Measurements from ENCODE around the gene SHMT2. TPM values are rescaled to one million over a fixed set of nuclear protein-coding genes. Genes with fewer than 3 reads are reported as not detected.
A peak's percentile ranks its signal among the peaks of the same experiment; 100 is the strongest.
"Not testable (repeated sequence)": the region's sequence is repeated elsewhere in the genome, so short reads cannot be mapped to it uniquely, and the experiment has no call there.

The SHMT2 gene
- polyA plus RNA-seq, 4 donors, result 22.8 to 150 (median 51.5) TPM

- FAIRE-seq, result no peak
- DNase-seq, result no peak
- peaks cover 14 to 49% (median 22%) of the 10 kb centered on the region in 3 donors for H3K36me3 ChIP-seq (ENCODE audit: control insufficient read depth in 3 of 3, insufficient read depth in 2 of 3, low read depth in 1 of 3, low read length in 3 of 3)
Observed at GRCh38 chr12:57273516-57273915, 44.0 kb downstream of the SHMT2 start.

GRCh38 chr12:57276233-57276632 is 46.7 kb downstream of the SHMT2 start:
- DNase-seq; H3K9me3 ChIP-seq (ENCODE audit: control insufficient read depth in 2 of 2, insufficient read depth in 1 of 2, low read depth in 1 of 2, low read length in 1 of 2); H3K27me3 ChIP-seq (ENCODE audit: control insufficient read depth in 3 of 3, insufficient read depth in 3 of 3, low read length in 3 of 3); FAIRE-seq; H3K4me3 ChIP-seq (ENCODE audit: low read depth in 1 of 3, low read length in 3 of 3); H3K27ac ChIP-seq (ENCODE audit: low read depth in 1 of 3, low read length in 2 of 3); H3K4me1 ChIP-seq (ENCODE audit: control insufficient read depth in 3 of 3, insufficient read depth in 2 of 3, low read depth in 1 of 3, low read length in 2 of 3): not testable (repeated sequence)
- peaks cover 8 to 36% (median 16%) of the 10 kb centered on the region in 3 donors for H3K36me3 ChIP-seq (ENCODE audit: control insufficient read depth in 3 of 3, insufficient read depth in 2 of 3, low read depth in 1 of 3, low read length in 3 of 3)
- WGBS, 3 donors, result 96 to 97% (median 97%) methylated on average over 6 of the region's 6 CpGs

More at GRCh38 chr12:57273516-57273915, 44.0 kb downstream of the SHMT2 start:
- Histone ChIP-seq H3K9me3 (ENCODE audit: control insufficient read depth in 2 of 2, insufficient read depth in 1 of 2, low read depth in 1 of 2, low read length in 1 of 2) (no peaks in the 10 kb centered on the region), H3K27ac (ENCODE audit: low read depth in 1 of 3, low read length in 2 of 3) (no peak overlapping the region), H3K4me3 (ENCODE audit: low read depth in 1 of 3, low read length in 3 of 3) (no peak overlapping the region), H3K27me3 (ENCODE audit: control insufficient read depth in 3 of 3, insufficient read depth in 3 of 3, low read length in 3 of 3) (no peaks in the 10 kb centered on the region), H3K4me1 (ENCODE audit: control insufficient read depth in 3 of 3, insufficient read depth in 2 of 3, low read depth in 1 of 3, low read length in 2 of 3) (no peaks in the 10 kb centered on the region)

GRCh38 chr12:57276935-57277563 is 47.5 kb downstream of the SHMT2 start:
- Histone ChIP-seq H3K27ac (ENCODE audit: low read depth in 1 of 3, low read length in 2 of 3) (no peak overlapping the region), H3K9me3 (ENCODE audit: control insufficient read depth in 2 of 2, insufficient read depth in 1 of 2, low read depth in 1 of 2, low read length in 1 of 2) (no peaks in the 10 kb centered on the region), H3K36me3 (ENCODE audit: control insufficient read depth in 3 of 3, insufficient read depth in 2 of 3, low read depth in 1 of 3, low read length in 3 of 3) (peaks cover 8 to 40% (median 16%) of the 10 kb centered on the region in 3 donors), H3K4me1 (ENCODE audit: control insufficient read depth in 3 of 3, insufficient read depth in 2 of 3, low read depth in 1 of 3, low read length in 2 of 3) (peaks cover 0 to 9% (median 0%) of the 10 kb centered on the region in 3 donors), H3K27me3 (ENCODE audit: control insufficient read depth in 3 of 3, insufficient read depth in 3 of 3, low read length in 3 of 3) (no peaks in the 10 kb centered on the region), H3K4me3 (ENCODE audit: low read depth in 1 of 3, low read length in 3 of 3) (no peak overlapping the region)
- peak; percentile 5 to 46 for DNase-seq
- no peak for FAIRE-seq
- 68 to 72% (median 68%) methylated on average over 4 of the region's 4 CpGs for WGBS, 3 donors

- Histone ChIP-seq H3K27me3 (ENCODE audit: control insufficient read depth in 3 of 3, insufficient read depth in 3 of 3, low read length in 3 of 3) (no peaks in the 10 kb centered on the region), H3K36me3 (ENCODE audit: control insufficient read depth in 3 of 3, insufficient read depth in 2 of 3, low read depth in 1 of 3, low read length in 3 of 3) (peaks cover 3 to 42% (median 8%) of the 10 kb centered on the region in 3 donors), H3K4me3 (ENCODE audit: low read depth in 1 of 3, low read length in 3 of 3) (no peak overlapping the region), H3K27ac (ENCODE audit: low read depth in 1 of 3, low read length in 2 of 3) (no peak overlapping the region), H3K9me3 (ENCODE audit: control insufficient read depth in 2 of 2, insufficient read depth in 1 of 2, low read depth in 1 of 2, low read length in 1 of 2) (no peaks in the 10 kb centered on the region), H3K4me1 (ENCODE audit: control insufficient read depth in 3 of 3, insufficient read depth in 2 of 3, low read depth in 1 of 3, low read length in 2 of 3) (peaks cover 0 to 9% (median 0%) of the 10 kb centered on the region in 3 donors)
- 92 to 96% (median 96%) methylated on average over 15 of the region's 15 CpGs for WGBS, 3 donors
- DNase-seq (no peak), FAIRE-seq (no peak)
Observed at GRCh38 chr12:57278465-57279381, 49.2 kb downstream of the SHMT2 start.

GRCh38 chr12:57280211-57281062 is 50.9 kb downstream of the SHMT2 start:
- H3K4me3 ChIP-seq (ENCODE audit: low read depth in 1 of 3, low read length in 3 of 3), result no peak overlapping the region
- WGBS, 3 donors, result 51 to 64% (median 57%) methylated on average over 9 of the region's 9 CpGs

GRCh38 chr12:57282073-57282472 is 52.6 kb downstream of the SHMT2 start:
- 92 to 94% (median 93%) methylated on average over 12 of the region's 12 CpGs for WGBS, 3 donors
- not testable (repeated sequence) for H3K27ac ChIP-seq (ENCODE audit: low read depth in 1 of 3, low read length in 2 of 3); H3K9me3 ChIP-seq (ENCODE audit: control insufficient read depth in 2 of 2, insufficient read depth in 1 of 2, low read depth in 1 of 2, low read length in 1 of 2); H3K4me3 ChIP-seq (ENCODE audit: low read depth in 1 of 3, low read length in 3 of 3); H3K4me1 ChIP-seq (ENCODE audit: control insufficient read depth in 3 of 3, insufficient read depth in 2 of 3, low read depth in 1 of 3, low read length in 2 of 3); DNase-seq; H3K27me3 ChIP-seq (ENCODE audit: control insufficient read depth in 3 of 3, insufficient read depth in 3 of 3, low read length in 3 of 3); FAIRE-seq
- peaks cover 6 to 38% (median 8%) of the 10 kb centered on the region in 3 donors for H3K36me3 ChIP-seq (ENCODE audit: control insufficient read depth in 3 of 3, insufficient read depth in 2 of 3, low read depth in 1 of 3, low read length in 3 of 3)

More at GRCh38 chr12:57280211-57281062, 50.9 kb downstream of the SHMT2 start:
- no peaks in the 10 kb centered on the region for H3K27me3 ChIP-seq (ENCODE audit: control insufficient read depth in 3 of 3, insufficient read depth in 3 of 3, low read length in 3 of 3)
- DNase-seq (peak; percentile 89 to 94), FAIRE-seq (no peak)
- H3K4me1 ChIP-seq (ENCODE audit: control insufficient read depth in 3 of 3, insufficient read depth in 2 of 3, low read depth in 1 of 3, low read length in 2 of 3), result peaks cover 0 to 9% (median 0%) of the 10 kb centered on the region in 3 donors
- no peaks in the 10 kb centered on the region for H3K9me3 ChIP-seq (ENCODE audit: control insufficient read depth in 2 of 2, insufficient read depth in 1 of 2, low read depth in 1 of 2, low read length in 1 of 2)
- peaks cover 3 to 40% (median 8%) of the 10 kb centered on the region in 3 donors for H3K36me3 ChIP-seq (ENCODE audit: control insufficient read depth in 3 of 3, insufficient read depth in 2 of 3, low read depth in 1 of 3, low read length in 3 of 3)
- peak overlapping the region; percentile 68 to 84 (median 76) for H3K27ac ChIP-seq (ENCODE audit: low read depth in 1 of 3, low read length in 2 of 3)

Measured in small intestine (tissue), 7 donors.